GM23248 (cell line): ENCODE results near the gene ZHX3. TPM values are rescaled to one million over a fixed set of nuclear protein-coding genes. Genes with fewer than 3 reads are reported as not detected.

Experiments
- DNase-seq: peaks from one replicate; pipeline ENCODE4 v3.0.0-alpha.2; 2015
- H2AFZ ChIP-seq: fragments of 200-600 bp; sonication (generic); 2 replicates; pipeline ENCODE4 v1.6.1; 2016; ENCODE audit warnings: antibody characterized with exemption
- H3F3A ChIP-seq: fragments of 200-600 bp; sonication (generic); 2 replicates; pipeline ENCODE4 v1.6.1; 2016; ENCODE audit warnings: mild to moderate bottlenecking, antibody characterized with exemption, mixed run types; ENCODE audit not compliant: insufficient read depth
- H3K27ac ChIP-seq: fragments of 200-600 bp; sonication (generic); 2 replicates; pipeline ENCODE4 v1.5.1; 2016; ENCODE audit warnings: mild to moderate bottlenecking
- H3K27me3 ChIP-seq: fragments of 200-600 bp; sonication (generic); replicated peaks from 2 replicates; pipeline ENCODE4 v1.6.1; 2016; ENCODE audit warnings: mild to moderate bottlenecking; ENCODE audit not compliant: insufficient read depth
- H3K36me3 ChIP-seq: fragments of 200-600 bp; sonication (generic); 2 replicates; pipeline ENCODE4 v1.6.1; 2016; ENCODE audit warnings: low read depth, mild to moderate bottlenecking
- H3K4me1 ChIP-seq: fragments of 200-600 bp; sonication (generic); 2 replicates; pipeline ENCODE4 v1.6.1; 2016; ENCODE audit warnings: mild to moderate bottlenecking; ENCODE audit not compliant: insufficient read depth
- H3K4me2 ChIP-seq: fragments of 200-600 bp; sonication (generic); one replicate; pipeline ENCODE4 v1.6.1; 2016; ENCODE audit warnings: mild to moderate bottlenecking; ENCODE audit not compliant: unreplicated experiment
- H3K4me3 ChIP-seq: fragments of 200-600 bp; sonication (generic); 2 replicates; pipeline ENCODE4 v1.5.1; 2016; ENCODE audit warnings: mild to moderate bottlenecking
- H3K79me2 ChIP-seq: fragments of 200-600 bp; sonication (generic); 2 replicates; pipeline ENCODE4 v1.6.1; 2016; ENCODE audit warnings: mild to moderate bottlenecking; ENCODE audit not compliant: insufficient read depth
- H3K9ac ChIP-seq: fragments of 200-600 bp; sonication (generic); 2 replicates; pipeline ENCODE4 v1.6.1; 2016; ENCODE audit warnings: mild to moderate bottlenecking
- H3K9me2 ChIP-seq: fragments of 200-600 bp; sonication (generic); 2 replicates; pipeline ENCODE4 v1.6.1; 2016; ENCODE audit warnings: mixed run types, mild to moderate bottlenecking, moderate library complexity; ENCODE audit not compliant: insufficient read depth
- H3K9me3 ChIP-seq: fragments of 200-600 bp; sonication (generic); one replicate; pipeline ENCODE4 v1.6.1; 2017; ENCODE audit warnings: low read depth
- H4K20me1 ChIP-seq: fragments of 200-600 bp; sonication (generic); 2 replicates; pipeline ENCODE4 v1.6.0; 2016; ENCODE audit not compliant: insufficient read depth
- EZH2 ChIP-seq: fragments of 200-600 bp; sonication (generic); IDR thresholded peaks from 2 replicates; pipeline ENCODE4 v1.6.1; 2018; ENCODE audit warnings: antibody characterized with exemption, mild to moderate bottlenecking; ENCODE audit not compliant: insufficient read depth, poor library complexity, severe bottlenecking
- EZH2phosphoT487 ChIP-seq: fragments of 200-600 bp; sonication (generic); IDR thresholded peaks from 2 replicates; pipeline ENCODE4 v1.6.1; 2018; ENCODE audit warnings: antibody characterized with exemption, moderate library complexity, mild to moderate bottlenecking, low read depth; ENCODE audit not compliant: insufficient read depth
- WGBS, 2 experiments: methylation state at CpG; one replicate each; pipeline ENCODE4 v1.1.6; 2015 to 2017; ENCODE audit warnings: low lambda C conversion rate in 2 of 2, low coverage in 1 of 2; ENCODE audit errors: missing lambda C conversion rate in 2 of 2; 5-methylcytosine and 5-hydroxymethylcytosine counted together
- in situ Hi-C: fragments of 300-500 bp; cut with MboI; formaldehyde crosslinking; loops from 2 replicates; pipeline ENCODE4 v1.15.0; 2020
- polyA plus RNA-seq: library from polyadenylated mRNA; unstranded; fragments of >200 nt; fragmentation: Nextera tagmentation; extraction: Ambion mirVana; gene quantifications from 2 replicates; pipeline ENCODE4 v1.2.1, GENCODE V29; 2016
- total RNA-seq: library from RNA; depleted of rRNA; stranded (reverse); fragments of >200 nt; shearing (Covaris generic); gene quantifications from 2 replicates; pipeline ENCODE4 v1.2.3, GENCODE V29; 2014

Gene ZHX3
- total and polyA plus RNA-seq, 2 experiments from 2014 or later: 9.8 to 38.5 TPM

DNA sequence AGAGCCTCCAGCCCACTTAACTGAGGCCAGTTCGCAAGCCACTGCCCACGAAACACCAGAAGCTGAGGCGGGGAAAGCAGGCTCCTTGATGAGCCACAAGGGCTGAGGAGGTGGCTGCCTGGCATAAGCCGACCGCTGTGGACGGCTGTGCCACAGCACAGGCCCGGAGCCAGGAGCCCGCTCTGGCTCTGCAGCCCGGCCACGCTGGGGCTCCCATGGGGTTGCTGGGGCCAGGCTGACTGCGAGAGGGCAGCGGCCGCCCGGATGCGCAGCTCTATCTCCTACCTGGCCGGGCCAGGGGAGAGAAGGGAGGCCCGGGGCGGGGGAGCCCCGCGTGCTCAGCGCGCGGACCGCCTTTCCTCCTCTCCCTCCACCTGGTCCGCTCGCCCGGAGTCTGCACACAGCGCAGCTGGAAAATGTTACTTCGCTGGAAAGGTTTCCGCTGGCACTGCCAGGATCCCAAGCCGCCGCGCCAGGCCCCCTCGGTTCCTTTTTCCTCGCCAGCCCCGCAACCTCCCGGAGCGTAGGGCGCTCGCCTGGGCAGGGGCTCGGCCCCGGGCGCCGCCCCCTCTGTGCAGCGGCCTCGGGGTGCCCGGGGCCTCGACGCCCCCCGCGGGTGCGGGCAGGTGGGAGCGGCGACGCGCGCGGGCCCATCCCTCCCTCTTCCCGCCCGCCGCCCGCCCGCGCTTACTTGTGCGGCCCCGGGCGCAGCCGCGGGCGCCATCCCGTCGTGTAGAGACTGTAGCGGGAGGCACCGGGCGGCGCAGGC lies 48.4 kb upstream of the ZHX3 start:
- Histone ChIP-seq H3F3A (no peaks in the 10 kb centered on the region), H3K36me3 (no peaks in the 10 kb centered on the region), H3K9me3 (no peaks in the 10 kb centered on the region), H3K79me2 (no peaks in the 10 kb centered on the region), H3K4me3 (peak overlapping the region; percentile 47), H3K4me1 (no peaks in the 10 kb centered on the region), H3K27me3 (peaks cover 31% of the 10 kb centered on the region), H3K9ac (no peak overlapping the region), H3K4me2 (peak overlapping the region; percentile 39), H3K27ac (no peak overlapping the region), H4K20me1 (no peaks in the 10 kb centered on the region), H2AFZ (no peak overlapping the region), H3K9me2 (no peaks in the 10 kb centered on the region)
- peak; percentile 38 for DNase-seq
- TF ChIP-seq EZH2: peak; percentile 72
- peak; percentile 72; the same call in 1 of the 2 replicates for TF ChIP-seq EZH2phosphoT487
- WGBS, 2 experiments: 5 to 10% methylated on average over 40 to 71 of the region's 76 CpGs
- in situ Hi-C loops: no loop called here

- H3K9me2 ChIP-seq: no peaks in the 10 kb centered on the region
- no peak overlapping the region for H3K27ac ChIP-seq
- no peak for DNase-seq
- H3K9ac ChIP-seq: no peak overlapping the region
- no peaks in the 10 kb centered on the region for H3K36me3 ChIP-seq
- TF ChIP-seq EZH2 (no peak), EZH2phosphoT487 (no peak)
- no peak overlapping the region for H3K4me3 ChIP-seq
- in situ Hi-C loops: no loop called here
- no peaks in the 10 kb centered on the region for H4K20me1 ChIP-seq
- no peaks in the 10 kb centered on the region for H3F3A ChIP-seq
- H3K4me1 ChIP-seq: no peaks in the 10 kb centered on the region
- peaks cover 31% of the 10 kb centered on the region for H3K27me3 ChIP-seq
- H3K79me2 ChIP-seq: no peaks in the 10 kb centered on the region
- H2AFZ ChIP-seq: no peak overlapping the region
- 73 to 75% methylated on average over 19 of the region's 19 CpGs for WGBS, 2 experiments
- H3K9me3 ChIP-seq: no peaks in the 10 kb centered on the region
- no peak overlapping the region for H3K4me2 ChIP-seq
Measured at GRCh38 chr20:41364967-41365765, 47.6 kb upstream of the ZHX3 start.

- DNase-seq: no peak
- in situ Hi-C loops: no loop called here
- H3K36me3 ChIP-seq: no peaks in the 10 kb centered on the region
- no peak overlapping the region for H3K9ac ChIP-seq
- no peak overlapping the region for H3K4me3 ChIP-seq
- no peak overlapping the region for H3K27ac ChIP-seq
- no peaks in the 10 kb centered on the region for H3F3A ChIP-seq
- H2AFZ ChIP-seq: no peak overlapping the region
- H4K20me1 ChIP-seq: no peaks in the 10 kb centered on the region
- H3K9me2 ChIP-seq: no peaks in the 10 kb centered on the region
- H3K4me2 ChIP-seq: no peak overlapping the region
- TF ChIP-seq EZH2phosphoT487 (no peak), EZH2 (no peak)
- 85% methylated on average over 13 of the region's 13 CpGs for WGBS, 2 experiments
- no peaks in the 10 kb centered on the region for H3K79me2 ChIP-seq
- peaks cover 31% of the 10 kb centered on the region for H3K27me3 ChIP-seq
- H3K9me3 ChIP-seq: no peaks in the 10 kb centered on the region
- H3K4me1 ChIP-seq: no peaks in the 10 kb centered on the region
Measured at GRCh38 chr20:41364236-41364855, 46.8 kb upstream of the ZHX3 start.

DNA sequence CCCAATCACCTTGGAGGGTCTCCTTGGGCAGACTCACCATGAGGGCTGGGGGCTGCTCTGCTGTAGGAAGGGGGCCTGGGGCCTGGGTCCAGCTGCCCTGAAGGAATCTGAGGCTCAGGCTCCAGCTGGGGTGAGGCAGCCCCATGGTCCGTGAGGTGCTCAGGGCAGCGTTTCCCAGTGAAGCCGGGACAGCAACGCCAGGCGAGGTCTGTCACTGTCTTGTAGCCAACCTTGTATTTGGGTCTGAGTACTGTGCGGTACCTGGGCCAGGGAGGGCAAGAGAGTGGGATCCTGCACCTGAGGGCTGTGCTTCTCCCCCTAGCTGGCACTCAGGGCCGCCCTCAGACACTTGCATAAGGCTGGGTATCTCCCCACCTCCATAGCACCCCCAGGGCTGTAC lies 46.1 kb upstream of the ZHX3 start:
- H3K9ac ChIP-seq: no peak overlapping the region
- no peak overlapping the region for H3K27ac ChIP-seq
- no peaks in the 10 kb centered on the region for H3K9me3 ChIP-seq
- H3K36me3 ChIP-seq: no peaks in the 10 kb centered on the region
- H3F3A ChIP-seq: no peaks in the 10 kb centered on the region
- H3K4me3 ChIP-seq: no peak overlapping the region
- no peaks in the 10 kb centered on the region for H3K4me1 ChIP-seq
- no peaks in the 10 kb centered on the region for H3K79me2 ChIP-seq
- DNase-seq: no peak
- TF ChIP-seq EZH2 (no peak), EZH2phosphoT487 (no peak)
- H4K20me1 ChIP-seq: no peaks in the 10 kb centered on the region
- no peak overlapping the region for H2AFZ ChIP-seq
- H3K27me3 ChIP-seq: peaks cover 31% of the 10 kb centered on the region
- H3K4me2 ChIP-seq: no peak overlapping the region
- no peaks in the 10 kb centered on the region for H3K9me2 ChIP-seq
- 59 to 71% methylated on average over 7 of the region's 7 CpGs for WGBS, 2 experiments
- in situ Hi-C loops: no loop called here
